ENCODE data around the gene ELF1. TPM values are rescaled to one million over a fixed set of nuclear protein-coding genes. Genes with fewer than 3 reads are reported as not detected.
"Not testable (repeated sequence)": the region's sequence is repeated elsewhere in the genome, so short reads cannot be mapped to it uniquely, and the experiment has no call there.

Gene ELF1
- total RNA-seq, 3 donors from 2014 or later (not counting 1 experiment from before 2014, with no cell fraction given), result 174 to 216 (median 193) TPM

DNA sequence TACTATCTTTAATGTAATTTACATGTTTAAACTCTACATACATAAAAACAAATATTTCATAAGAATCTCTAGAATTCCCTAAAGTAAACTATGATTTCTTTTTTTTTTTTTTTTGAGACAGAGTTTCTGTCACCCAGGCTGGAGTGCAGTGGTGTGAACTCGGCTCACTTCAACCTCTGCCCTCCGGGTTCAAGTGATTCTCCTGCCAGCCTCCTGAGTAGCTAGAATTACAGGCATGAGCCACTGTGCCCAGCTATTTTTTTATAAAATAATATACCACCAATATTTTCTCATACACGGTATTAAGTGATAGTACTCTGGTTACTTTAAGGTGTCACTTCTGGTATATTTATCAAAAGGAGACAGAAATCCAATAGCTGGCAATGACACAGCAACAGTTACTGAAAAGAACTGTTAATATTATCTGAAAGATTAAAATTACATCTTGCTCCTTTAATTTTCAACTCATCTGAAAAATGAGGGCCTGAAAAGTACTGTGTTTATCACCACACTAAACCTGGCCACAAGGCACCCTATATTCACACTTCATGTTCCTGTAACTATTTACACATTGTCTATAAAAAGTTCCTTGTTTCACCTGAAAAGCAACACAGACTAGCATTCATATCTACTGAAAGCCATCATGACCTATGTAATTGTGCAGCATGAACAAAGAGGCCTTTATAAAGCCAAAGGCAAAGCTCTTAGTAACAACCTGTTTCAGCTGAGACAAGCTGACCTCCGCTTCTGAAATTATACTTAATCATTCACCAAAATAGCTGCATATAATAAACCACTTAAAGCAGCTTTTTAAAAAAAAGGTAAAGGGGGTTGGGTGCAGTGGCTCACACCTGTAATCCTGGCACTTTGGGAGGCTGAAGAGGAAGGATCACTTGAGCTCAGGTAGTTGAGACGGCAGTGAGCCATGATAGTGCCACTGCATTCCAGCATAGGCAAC, 123.6 kb downstream of the ELF1 start:
- DNase-seq (no peak), ATAC-seq (peak in 2 of 3 donors; percentile 21 to 33)
- no peak overlapping the region for H3K4me3 Mint-ChIP-seq
- no peaks in the 10 kb centered on the region for H3K36me3 ChIP-seq (ENCODE audit: control insufficient read depth, insufficient read depth, low read length)
- peak overlapping the region; percentile 31 to 50 for H3K27ac Mint-ChIP-seq
- H3K27ac ChIP-seq (ENCODE audit: low read length), result no peak overlapping the region
- H3K4me3 ChIP-seq (ENCODE audit: low read length), result no peak overlapping the region
- TF ChIP-seq, protein P1, sequence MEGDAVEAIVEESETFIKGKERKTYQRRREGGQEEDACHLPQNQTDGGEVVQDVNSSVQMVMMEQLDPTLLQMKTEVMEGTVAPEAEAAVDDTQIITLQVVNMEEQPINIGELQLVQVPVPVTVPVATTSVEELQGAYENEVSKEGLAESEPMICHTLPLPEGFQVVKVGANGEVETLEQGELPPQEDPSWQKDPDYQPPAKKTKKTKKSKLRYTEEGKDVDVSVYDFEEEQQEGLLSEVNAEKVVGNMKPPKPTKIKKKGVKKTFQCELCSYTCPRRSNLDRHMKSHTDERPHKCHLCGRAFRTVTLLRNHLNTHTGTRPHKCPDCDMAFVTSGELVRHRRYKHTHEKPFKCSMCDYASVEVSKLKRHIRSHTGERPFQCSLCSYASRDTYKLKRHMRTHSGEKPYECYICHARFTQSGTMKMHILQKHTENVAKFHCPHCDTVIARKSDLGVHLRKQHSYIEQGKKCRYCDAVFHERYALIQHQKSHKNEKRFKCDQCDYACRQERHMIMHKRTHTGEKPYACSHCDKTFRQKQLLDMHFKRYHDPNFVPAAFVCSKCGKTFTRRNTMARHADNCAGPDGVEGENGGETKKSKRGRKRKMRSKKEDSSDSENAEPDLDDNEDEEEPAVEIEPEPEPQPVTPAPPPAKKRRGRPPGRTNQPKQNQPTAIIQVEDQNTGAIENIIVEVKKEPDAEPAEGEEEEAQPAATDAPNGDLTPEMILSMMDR (IDR thresholded peaks at IDR 0.05), result no peak
- no peaks in the 10 kb centered on the region for H3K9me3 Mint-ChIP-seq
- intact Hi-C loops (cut with micrococcal nuclease), result no loop called here
- no peaks in the 10 kb centered on the region for H3K4me1 ChIP-seq (ENCODE audit: control insufficient read depth, insufficient read depth, low read length)
- no peaks in the 10 kb centered on the region for H3K9me3 ChIP-seq (ENCODE audit: control insufficient read depth, insufficient read depth, low read length)
- peaks cover 1% of the 10 kb centered on the region for H3K36me3 Mint-ChIP-seq
- peaks cover 14 to 16% of the 10 kb centered on the region in 2 donors for H3K4me1 Mint-ChIP-seq
- H3K27me3 Mint-ChIP-seq (ENCODE audit: low read depth in 2 of 2), result no peaks in the 10 kb centered on the region
- WGBS (ENCODE audit: insufficient coverage), result 80% methylated on average over 4 of the region's 5 CpGs
- no peaks in the 10 kb centered on the region for H3K27me3 ChIP-seq (ENCODE audit: control insufficient read depth, insufficient read depth, low read length)

DNA sequence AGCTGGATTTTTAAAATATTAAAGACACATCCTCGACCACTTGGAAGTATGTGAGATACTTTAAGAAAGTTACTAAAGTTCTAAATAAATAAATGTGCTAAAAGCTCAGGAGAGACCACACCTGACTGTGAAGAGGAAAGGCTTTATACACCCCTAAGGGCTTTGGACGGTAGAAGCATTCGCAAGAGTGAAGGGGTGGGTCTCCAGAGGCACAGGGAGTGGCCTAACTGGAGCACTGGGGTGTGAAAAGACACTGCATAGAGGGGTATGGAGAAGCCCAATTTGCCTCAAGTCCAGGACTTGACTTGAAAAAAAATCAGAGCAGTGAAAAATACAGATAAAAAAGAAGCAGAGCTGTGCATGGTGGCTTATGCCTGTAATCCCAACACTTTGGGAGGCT, 125.5 kb downstream of the ELF1 start:
- WGBS (ENCODE audit: insufficient coverage), result 91% methylated on average over 2 of the region's 3 CpGs
- H3K27me3 ChIP-seq (ENCODE audit: control insufficient read depth, insufficient read depth, low read length); intact Hi-C loops (cut with micrococcal nuclease); H3K9me3 Mint-ChIP-seq; H3K9me3 ChIP-seq (ENCODE audit: control insufficient read depth, insufficient read depth, low read length); H3K27ac ChIP-seq (ENCODE audit: low read length); H3K4me1 ChIP-seq (ENCODE audit: control insufficient read depth, insufficient read depth, low read length); H3K4me3 ChIP-seq (ENCODE audit: low read length); H3K36me3 ChIP-seq (ENCODE audit: control insufficient read depth, insufficient read depth, low read length); H3K4me3 Mint-ChIP-seq; DNase-seq; H3K27me3 Mint-ChIP-seq (ENCODE audit: low read depth in 2 of 2); ATAC-seq: not testable (repeated sequence)
- H3K27ac Mint-ChIP-seq, result peak overlapping the region in 1 of 2 donors; percentile 27
- H3K36me3 Mint-ChIP-seq, result peaks cover 11% of the 10 kb centered on the region
- peaks cover 29 to 30% of the 10 kb centered on the region in 2 donors for H3K4me1 Mint-ChIP-seq

DNA sequence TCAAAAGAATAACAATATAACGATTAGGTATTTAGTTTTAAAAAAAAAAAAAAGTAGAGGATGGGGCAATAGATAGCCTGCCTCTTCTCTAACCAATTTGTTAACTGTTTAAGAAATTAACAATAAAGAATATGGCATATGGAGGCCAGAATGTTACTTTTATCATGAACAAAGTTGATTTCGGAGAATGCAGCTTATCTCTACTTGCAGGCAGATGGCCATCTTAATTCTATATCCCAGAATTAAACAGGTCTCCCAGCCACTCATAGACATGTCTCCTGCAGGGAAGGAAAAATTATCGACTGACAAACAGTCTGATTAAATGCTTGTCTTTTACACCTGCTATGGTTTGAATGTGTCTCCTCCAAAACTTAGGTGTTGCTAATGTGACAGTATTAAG, 133.1 kb downstream of the ELF1 start:
- TF ChIP-seq, protein P1 (IDR thresholded peaks at IDR 0.05), result no peak
- Histone ChIP-seq H3K36me3 (ENCODE audit: control insufficient read depth, insufficient read depth, low read length) (peaks cover 2% of the 10 kb centered on the region), H3K27ac (ENCODE audit: low read length) (no peak overlapping the region), H3K4me3 (ENCODE audit: low read length) (no peak overlapping the region), H3K4me1 (ENCODE audit: control insufficient read depth, insufficient read depth, low read length) (peaks cover 2% of the 10 kb centered on the region), H3K27me3 (ENCODE audit: control insufficient read depth, insufficient read depth, low read length) (no peaks in the 10 kb centered on the region), H3K9me3 (ENCODE audit: control insufficient read depth, insufficient read depth, low read length) (no peaks in the 10 kb centered on the region)
- DNase-seq (no peak), ATAC-seq (no peak)
- no peak overlapping the region for H3K27ac Mint-ChIP-seq
- H3K27me3 Mint-ChIP-seq (ENCODE audit: low read depth in 2 of 2), result no peaks in the 10 kb centered on the region
- no peak overlapping the region for H3K4me3 Mint-ChIP-seq
- H3K36me3 Mint-ChIP-seq, result peaks cover 11% of the 10 kb centered on the region
- H3K4me1 Mint-ChIP-seq, result peaks cover 47% of the 10 kb centered on the region in 2 donors
- no peaks in the 10 kb centered on the region for H3K9me3 Mint-ChIP-seq
- WGBS (ENCODE audit: insufficient coverage), result 100% methylated on average over 2 of the region's 3 CpGs
- intact Hi-C loops (cut with micrococcal nuclease), result no loop called here

DNA sequence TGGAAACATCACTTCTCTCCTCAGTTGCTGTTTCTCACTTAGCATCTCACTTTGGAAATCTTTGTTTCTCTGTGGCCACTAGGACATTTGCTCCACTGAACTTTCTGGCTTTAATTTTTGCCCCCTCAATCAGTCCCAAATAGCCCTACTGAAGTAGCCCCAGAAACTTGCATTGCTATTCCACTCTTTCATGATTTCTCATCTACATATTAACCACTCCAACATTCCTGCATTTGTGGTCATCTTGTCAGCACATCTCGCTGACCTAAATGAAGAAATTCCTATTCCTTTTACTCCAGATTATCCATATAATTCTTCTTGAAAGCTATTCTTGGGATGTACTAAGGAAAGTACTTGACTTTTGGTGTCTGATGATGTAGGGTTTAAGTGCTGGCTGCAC, 134.9 kb downstream of the ELF1 start:
- peaks cover 13% of the 10 kb centered on the region for H3K36me3 Mint-ChIP-seq
- not testable (repeated sequence) for H3K4me3 ChIP-seq (ENCODE audit: low read length)

More for the DNA sequence above, 134.9 kb downstream of the ELF1 start:
- DNase-seq; H3K27me3 Mint-ChIP-seq (ENCODE audit: low read depth in 2 of 2); H3K27ac ChIP-seq (ENCODE audit: low read length); H3K4me1 ChIP-seq (ENCODE audit: control insufficient read depth, insufficient read depth, low read length); H3K9me3 Mint-ChIP-seq; ATAC-seq; H3K4me3 Mint-ChIP-seq; H3K36me3 ChIP-seq (ENCODE audit: control insufficient read depth, insufficient read depth, low read length); intact Hi-C loops (cut with micrococcal nuclease); H3K27me3 ChIP-seq (ENCODE audit: control insufficient read depth, insufficient read depth, low read length): not testable (repeated sequence)
- Mint-ChIP-seq H3K4me1 (peaks cover 45 to 49% of the 10 kb centered on the region in 2 donors), H3K27ac (peak overlapping the region in 1 of 2 donors; percentile 27)
- H3K9me3 ChIP-seq (ENCODE audit: control insufficient read depth, insufficient read depth, low read length), result peaks cover 16% of the 10 kb centered on the region
- whole genome bisulfite sequencing (ENCODE audit: insufficient coverage), result no CpG with 5 or more reads among the region's 1 CpG

Other genes with a start within 250 kb of the ELF1 start
- 10 to 100 TPM; 13.6 to 19.6 (median 13.8) TPM for gene MRPS31, start 248.1 kb downstream of the ELF1 start, total RNA-seq
- 1 to 10 TPM; 4.0 to 6.0 (median 5.8) TPM for gene SLC25A15, start 229.7 kb downstream of the ELF1 start, total RNA-seq
- 1 to 10 TPM; 4.2 to 6.8 (median 5.1) TPM for gene WBP4, start 42.2 kb upstream of the ELF1 start, total RNA-seq
- 1 to 10 TPM; 1.7 to 3.2 (median 3.1) TPM for gene KBTBD6, start 113.5 kb upstream of the ELF1 start, total RNA-seq
- gene KBTBD7, start 175.3 kb upstream of the ELF1 start, total RNA-seq, result 1 to 10 TPM; 2.1 to 4.1 (median 3.8) TPM
- 10 to 100 TPM; 20.3 to 24.1 (median 24.0) TPM for gene MTRF1, start 244.3 kb upstream of the ELF1 start, total RNA-seq

All from natural killer cell (primary cell).